HG02884 (cell line): ENCODE measurements around the gene HMG20A.

Source experiments
- ATAC-seq: cut with Tn5 transposase; IDR thresholded peaks from one replicate; pipeline ENCODE4 v1.9.1; 2021; ENCODE audit warnings: mild to moderate bottlenecking, moderate library complexity; ENCODE audit not compliant: unreplicated experiment

HMG20A gene

DNA sequence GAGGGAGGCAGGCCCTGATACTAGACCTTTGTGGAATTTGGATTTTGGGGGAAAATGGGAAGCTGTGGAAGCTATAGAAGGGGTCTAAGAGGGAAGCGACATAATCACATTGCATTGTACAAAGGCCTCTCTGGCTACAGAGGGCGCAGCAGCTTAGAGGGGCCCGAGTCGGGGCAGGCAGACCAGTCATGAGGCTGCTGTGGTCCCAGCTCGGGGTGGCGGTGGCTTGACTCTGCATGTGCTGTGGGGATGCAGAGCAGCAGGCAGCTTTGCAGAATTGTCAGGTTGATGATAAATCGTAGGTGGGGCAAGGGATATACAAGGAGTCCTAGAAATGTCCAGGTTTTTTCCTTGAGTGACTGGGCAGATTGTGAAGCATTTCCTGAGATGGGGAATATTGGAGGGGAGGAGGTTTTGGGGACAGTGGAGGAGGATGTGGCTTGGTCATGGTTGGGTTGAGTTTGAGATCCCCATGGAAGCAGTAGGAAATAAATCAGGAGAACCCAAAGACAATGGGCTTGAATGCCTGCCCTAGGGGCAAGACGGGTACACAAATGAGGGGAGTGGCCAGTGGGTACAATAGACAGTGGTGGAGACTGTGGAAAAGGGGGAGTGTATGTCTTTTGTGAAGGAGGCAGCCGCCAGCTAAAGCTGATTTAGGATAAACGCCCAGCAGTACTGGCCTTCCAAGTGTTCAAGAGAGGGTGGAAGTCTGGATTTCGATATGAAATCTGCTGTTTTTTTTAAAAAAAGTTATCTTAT, 94.1 kb downstream of the HMG20A start:
- ATAC-seq, result no peak

DNA sequence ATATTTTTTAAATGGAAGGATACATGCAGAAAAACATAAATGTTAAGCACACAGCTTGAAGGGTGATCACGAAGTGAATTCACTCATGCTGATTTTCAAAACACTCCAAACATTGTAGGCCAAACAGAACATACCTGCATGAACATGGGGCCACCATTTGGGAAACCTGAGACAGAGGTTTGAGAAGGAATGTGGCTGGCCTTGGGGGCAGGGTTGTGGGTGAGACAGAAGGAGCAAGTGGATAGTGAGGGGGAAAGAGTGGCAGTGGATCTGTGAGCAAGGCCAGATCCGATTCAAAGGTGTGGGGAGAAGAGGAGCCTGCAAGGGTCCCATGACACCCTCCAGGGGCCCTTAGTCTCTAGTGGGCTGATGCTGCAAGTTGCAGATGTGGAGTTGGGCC, 94.9 kb downstream of the HMG20A start:
- no peak for ATAC-seq

DNA sequence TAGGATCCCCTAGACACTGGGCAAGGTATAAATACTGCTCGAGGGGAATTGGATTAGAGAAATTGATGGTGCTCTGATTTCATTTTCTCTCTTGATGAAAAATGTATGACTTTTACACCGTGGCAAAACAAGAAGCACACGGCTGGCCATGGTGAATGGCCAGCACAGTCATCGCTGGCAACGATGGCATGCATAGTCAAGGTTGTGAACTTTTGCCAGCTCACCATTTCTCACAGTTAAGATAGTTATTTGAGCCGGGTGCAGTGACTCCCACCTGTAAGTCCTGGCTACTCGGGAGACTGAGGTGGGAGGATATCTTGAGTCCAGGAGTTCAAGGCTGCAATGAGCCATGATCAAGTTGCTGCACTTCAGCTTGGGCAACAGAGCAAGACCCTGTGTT, 95.4 kb downstream of the HMG20A start:
- ATAC-seq, result no peak

DNA sequence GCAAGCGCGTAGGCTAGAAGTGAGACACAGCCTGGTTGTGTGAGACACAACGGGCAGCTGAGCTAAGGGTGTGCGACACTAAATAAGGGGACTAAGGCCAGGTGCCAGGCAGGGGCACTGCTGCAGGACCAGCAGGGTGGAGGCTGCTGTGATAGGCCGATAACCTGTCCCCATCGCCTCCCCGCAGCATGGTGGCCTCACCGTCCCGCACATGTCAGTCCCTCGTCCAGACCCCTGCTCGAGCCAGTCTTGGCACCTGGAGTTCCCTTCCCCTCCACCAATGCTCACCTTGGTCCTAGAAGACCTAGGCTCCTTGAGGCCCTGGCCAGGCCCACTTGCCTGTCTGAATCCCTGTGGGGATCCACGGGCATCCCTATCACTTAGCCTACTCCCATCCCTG, 96.1 kb downstream of the HMG20A start:
- ATAC-seq, result no peak

DNA sequence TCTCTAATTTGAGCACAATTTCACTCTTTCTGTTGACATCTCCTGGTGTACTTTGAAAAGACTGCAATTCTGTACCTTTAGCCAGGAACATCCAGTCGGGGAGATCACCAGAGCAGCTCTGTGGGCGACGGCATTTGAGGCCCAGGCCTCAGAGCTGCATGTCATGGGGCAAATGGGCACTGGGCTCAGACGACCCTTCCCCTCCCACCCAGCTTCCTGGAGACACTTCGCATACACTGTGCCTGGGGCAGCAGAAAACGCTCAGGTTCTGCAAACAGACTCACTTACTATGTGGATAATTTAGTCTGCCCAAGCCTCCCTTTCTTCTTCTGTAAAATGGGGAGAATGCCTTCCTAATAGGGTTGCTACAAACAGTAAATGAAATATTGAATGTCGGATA, 96.9 kb downstream of the HMG20A start:
- ATAC-seq, result no peak

DNA sequence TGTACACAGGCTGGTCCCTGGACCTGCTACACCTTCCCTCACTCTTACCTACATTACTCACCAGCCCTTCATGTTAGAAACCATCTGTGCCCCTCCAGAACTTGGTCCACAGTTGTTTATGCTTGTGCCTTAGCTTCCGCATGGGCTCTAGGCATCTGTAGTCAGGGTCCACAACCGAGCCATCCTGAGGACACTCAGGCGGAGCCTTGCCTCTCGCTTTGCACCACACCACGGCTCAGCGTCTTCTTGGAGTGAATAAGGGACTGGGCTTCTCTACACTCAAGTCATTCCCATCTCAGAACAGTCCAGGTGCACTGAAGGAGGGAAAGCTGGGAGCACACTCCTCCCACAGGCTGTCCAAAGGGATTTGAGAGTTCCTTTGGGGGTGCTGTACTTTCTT, 97.8 kb downstream of the HMG20A start:
- ATAC-seq, result no peak

DNA sequence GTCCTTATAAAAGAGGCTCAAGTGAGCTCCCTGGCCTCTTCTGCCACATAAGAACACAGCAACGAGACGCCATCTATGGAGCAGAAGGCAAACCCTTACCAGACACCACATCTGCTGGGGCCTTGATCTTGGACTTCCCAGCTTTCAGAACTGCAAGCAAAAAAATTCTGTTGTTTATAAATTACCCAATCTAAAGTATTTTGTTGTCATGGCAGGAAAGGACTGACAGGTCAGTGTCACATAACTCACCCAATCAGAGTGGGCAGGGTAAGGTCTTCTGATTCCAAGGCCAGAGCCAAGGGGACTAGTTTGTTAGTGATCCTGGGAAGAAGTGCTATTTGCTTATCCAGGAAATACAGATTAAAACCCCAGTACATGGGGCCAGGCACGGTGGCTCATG, 98.9 kb downstream of the HMG20A start:
- ATAC-seq, result no peak

DNA sequence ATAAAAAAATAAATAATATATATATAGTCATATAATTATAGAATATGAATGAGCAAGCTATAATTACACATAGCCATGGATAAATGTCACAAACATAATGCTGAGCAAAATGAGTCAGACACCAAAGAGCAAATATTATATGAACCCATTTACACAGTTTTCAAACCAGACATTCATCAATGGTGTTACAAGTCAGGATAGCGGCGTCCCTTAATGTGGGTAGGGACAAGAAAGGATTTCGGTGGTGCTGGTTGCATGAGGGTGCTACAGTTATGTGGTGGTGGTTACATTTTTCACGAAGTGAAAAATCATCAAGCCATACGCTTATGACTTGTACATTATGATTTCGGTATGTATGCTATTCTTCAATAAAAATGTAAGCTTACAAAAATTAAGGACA, 100.5 kb downstream of the HMG20A start:
- no peak for ATAC-seq

DNA sequence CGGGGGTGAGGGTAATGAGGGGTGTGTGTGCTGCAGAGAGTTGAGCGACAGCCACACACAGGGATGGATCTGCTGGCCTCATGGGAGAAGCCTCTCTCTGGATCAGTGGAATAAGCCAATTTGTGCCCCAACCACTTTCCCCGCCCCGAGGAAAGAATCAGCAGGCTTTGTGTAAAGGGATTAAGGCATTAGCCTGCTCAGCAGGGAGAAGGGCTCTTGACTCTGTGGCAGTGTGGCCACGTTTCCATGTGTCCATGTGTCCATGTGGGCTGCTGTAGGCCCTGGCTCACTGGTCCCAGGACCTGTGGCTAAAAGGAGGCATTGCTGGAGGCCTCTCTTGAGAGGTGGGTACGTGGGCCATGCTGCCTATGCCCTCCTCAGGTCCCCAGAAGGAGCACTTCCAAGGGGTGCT, 104.7 kb downstream of the HMG20A start:
- ATAC-seq, result no peak

DNA sequence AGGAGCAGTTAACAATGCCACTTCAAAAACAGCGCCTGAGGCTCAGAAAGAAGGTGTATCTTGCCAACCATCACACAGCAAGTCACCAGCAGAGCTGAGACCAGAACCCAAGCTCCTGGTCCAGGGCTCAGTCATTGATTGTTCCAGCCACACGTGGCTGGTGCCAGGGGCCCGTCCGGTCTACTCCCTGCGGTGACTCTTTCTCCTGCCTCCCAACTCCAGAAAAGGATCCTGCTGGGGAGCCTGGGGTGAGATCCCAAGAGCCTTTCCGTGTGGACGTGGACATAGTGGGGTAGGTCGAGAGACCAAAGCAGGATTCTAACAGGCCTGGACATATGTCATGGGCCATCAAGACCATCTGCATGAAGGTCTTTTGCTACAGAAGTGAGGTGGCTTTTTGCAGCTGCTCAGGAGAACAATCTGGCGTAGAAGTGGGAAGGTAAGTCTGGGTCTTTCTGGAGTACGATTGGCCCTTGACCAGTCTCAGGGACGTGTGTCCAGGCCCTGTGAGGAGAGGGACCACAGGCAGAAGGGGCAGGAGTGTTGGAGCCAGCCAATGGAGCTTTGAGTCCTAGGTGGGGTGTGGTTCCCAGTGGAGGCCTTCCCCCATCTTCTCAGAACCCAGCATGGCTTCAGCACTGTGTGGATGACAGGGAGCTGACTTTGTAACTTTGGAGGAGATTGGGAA, 105.4 kb downstream of the HMG20A start:
- no peak for ATAC-seq

DNA sequence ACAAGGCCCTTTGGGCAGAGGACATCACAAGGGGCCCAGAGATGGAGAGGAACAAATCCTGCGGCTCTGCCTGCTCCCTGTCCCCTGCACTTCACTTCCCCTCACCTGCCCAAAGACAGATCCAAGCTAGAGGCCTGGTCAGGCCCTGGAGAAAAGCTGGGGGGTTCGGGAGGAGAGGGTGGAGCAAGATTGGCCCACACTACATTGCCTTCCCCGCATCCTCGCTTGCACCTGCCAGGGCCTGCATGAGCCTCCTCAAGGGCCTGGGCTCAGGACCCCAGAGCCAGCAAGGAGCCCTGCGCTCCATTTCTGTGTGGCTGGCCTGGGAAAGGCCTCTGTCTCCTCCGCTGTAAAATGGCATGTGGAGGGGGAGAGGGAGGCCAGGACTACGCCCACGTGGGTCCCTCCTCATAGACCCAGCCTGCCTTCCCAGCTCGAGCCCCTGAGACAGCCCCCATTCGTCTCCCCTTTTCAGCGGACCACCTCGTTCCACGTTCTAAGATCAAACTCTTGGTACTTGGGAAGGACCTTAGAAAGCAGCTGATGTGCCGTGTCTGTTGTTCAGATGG, 106.0 kb downstream of the HMG20A start:
- ATAC-seq, result no peak

DNA sequence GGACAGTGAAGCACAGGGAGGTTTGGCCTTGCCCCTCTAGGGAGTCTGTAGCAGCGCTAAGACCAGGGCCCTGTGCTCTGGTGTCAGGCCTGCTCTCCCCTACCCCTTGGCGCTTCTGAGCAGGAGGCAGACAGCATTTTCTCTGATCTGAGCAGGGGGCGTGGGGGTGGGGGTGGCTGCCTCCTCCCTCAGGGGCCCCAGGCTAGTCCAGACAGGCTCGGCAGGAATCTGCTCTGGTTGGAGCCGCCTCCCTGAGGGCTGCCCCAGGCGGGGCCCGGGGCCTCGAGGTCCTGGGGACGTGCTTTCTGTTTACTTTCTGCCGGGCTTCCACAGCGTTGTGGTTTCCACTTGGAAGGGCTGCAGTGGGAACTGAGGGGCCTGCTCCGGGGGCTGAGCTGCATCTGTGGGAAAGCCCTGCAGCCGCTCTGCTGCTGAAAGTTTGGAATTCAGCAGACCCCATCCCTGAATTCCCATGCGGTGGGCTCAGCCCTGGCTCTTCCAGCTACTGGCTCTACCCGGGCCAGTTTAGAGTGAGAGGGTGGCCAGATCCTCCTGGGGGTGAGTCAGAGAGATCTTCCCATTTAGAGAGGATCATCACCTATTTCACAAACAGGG, 106.6 kb downstream of the HMG20A start:
- no peak for ATAC-seq

DNA sequence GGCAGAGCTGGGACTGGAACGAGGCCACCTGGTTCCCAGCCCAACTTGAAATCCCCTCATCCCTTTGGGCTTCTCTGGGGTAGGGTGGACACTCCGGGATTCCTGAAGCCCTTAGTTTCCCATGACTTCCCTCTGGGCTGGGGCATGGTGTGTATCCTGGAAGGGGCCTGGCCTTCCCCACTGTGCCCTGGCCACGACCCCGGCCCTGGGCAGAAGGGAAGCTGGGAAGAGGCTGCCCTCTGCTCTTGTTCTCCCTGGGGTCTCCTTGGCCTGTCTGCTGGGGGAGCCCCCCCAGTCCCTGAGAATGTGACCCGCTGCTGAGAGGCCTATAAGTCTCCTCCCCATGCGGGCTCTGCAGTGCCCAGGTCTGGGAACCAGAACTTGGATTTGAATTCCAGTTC, 107.1 kb downstream of the HMG20A start:
- ATAC-seq, result no peak

DNA sequence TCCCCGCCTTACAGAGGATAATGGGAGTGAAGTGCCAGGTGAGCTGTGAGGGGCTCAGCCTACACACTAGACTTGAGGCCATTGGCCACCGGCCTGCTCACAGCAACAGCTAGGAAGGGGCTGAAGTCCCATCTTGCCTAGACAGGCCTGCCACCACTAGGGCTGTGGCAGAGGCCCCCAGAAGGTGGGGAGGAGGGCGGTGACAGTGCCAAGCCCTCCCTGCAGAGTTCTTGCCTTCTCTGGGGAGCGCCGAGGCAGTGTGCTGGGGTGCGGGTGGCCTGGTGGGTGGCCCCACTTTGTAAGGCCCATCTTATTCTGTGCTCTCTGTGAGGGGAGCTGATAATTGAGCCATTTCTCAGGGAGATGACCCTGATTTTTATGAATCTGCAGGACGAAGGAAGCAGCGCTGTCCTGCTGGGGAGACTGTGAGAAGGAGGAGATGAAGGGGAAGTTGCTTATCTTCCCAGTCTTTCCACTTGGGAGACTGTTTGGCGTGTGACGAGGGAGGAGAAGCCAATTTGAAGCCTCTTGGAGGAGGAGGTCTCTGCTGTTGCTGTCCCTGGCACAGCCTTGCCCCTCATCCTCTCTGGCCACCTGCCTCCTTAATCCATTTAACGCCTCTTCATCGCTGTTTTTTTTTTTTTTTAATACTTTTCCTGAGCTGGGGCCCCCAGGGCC, 107.7 kb downstream of the HMG20A start:
- no peak for ATAC-seq

DNA sequence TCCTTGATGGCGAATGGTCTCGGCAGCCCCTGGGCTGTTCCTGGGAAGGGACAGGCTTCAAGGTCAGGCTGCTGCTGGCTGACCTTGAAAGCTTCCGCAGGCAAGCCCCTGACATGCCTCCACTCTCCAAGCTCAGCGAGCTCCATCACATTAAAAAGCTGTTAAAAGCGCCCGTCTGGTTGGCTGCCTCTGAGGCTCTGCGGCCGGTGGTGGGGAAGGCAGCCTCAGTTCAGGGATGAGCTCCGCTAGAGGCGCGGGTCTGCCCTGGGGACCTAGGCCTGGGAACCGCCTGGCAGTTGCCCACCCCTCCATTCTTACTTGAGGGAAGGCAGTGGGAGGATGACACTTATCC, 108.3 kb downstream of the HMG20A start:
- no peak for ATAC-seq

DNA sequence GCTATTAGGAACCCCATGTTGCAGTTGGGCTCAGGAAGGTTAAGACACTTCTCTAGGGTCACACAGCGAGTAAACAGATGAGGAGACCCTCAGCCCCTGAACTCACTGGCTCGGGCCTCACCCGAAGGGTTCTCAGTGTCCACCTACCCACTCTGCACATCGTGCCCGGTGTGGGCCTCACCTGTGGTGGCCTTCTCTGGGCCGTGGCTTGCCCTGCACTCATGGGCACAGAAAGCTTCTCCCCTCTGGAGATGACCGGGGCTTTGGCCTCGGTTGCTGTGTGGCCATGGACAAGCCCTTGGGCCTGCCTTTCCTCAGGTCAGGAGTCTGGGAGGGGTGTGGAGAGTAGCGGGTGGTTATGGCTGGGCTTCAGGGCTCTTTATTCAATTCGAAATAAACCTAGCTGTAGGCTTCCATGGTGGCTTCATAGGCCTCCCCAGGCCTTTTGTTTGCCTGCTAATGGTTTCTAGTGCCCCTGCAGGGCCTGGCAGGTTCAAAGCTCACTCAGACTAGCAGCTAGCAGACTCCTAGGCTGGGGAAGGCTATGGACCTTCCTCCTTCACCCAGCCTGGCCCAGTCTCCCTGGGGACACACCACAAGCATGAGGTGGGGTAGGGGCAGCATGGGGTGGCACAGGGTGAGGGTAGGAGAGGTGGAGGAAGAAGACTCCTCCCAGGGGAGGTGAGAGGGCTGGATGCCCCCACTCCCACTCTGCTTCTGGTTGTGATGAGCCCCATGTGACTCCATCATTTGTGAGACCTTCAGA, 108.9 kb downstream of the HMG20A start:
- ATAC-seq, result no peak

DNA sequence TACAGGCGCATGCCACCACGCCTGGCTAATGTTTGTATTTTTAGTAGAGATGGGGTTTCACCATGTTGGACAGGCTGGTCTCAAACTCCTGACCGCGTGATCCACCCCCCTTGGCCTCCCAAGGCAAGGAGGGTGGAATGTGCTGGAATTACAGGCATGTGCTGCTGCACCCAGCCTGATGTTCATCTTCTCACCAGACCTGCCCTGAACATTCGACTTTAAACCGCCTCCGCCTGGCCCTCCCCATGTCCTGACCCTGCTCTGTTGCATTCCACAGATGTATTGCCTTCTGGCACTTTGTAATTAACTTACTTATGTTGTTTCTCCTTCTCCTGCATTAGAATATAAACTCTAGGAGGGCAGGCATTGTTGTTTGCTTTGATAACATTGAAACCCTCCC, 109.9 kb downstream of the HMG20A start:
- no peak for ATAC-seq

DNA sequence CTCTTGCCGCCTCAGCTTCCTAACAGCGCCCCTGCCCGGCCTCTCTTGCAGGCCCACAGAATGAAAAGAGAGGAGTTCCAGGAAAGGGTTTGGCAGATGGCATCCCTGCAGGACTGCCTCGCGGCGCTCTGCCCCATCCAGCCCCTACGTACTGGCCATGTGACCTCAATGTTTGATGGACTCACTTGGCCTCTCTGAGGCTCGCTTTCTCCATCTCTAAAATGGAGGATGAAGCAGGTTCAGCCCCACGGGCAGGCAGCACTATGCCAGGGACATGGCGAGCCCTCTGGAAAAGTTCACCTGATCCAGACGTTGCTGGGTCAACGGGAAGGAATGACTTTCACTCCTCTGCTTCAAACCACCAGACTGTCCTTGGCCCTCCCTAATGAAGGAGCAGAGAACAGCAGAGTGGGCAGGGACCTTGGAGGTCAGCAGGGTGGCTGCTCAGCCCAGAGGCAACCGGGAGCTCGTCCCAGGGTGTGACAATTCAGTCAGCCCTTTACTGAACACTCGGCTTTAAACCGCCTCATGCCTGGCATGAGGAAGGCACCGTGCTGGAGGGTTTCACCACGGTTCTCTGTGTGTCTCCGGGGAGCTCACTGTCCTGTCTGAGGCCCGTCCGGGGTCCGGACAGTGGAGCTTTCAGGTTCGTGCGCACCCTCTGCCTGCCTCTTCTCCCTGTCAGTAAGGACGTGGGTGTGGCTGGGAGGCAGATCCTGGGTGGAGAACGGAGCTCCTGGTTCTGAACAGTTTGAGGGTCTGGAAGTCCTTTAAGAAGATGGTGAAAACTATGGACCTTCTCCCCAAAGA, 110.7 kb downstream of the HMG20A start:
- no peak for ATAC-seq

DNA sequence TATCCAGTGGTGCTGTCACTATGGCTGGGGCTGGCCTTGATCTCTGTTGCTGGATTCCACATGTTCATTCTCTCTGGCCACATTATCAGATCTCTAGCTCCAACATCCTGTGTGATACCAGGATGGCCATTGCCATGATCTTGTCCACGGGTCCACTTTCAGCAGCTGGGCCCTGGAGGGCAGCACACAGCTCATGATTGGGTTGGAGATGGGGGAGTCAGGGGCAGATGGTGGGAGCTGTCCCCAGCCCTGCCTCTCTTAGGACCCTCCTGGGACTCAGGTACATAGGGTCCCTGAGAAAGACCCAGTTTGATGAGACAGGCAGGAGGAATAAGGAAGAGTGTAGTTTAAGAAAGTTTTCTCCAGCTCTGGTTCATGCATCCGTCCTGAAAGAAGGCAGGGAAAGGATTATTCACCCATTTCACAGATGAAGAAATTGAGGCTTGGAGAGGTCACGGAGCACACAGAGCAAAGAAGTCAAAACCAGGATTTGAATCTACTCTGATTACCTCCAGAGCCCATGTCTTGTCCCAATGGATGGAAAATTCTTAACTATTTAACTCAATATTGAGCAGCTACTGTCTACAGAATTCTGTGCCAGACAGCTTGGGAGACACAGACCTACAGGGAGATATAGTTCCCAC, 111.5 kb downstream of the HMG20A start:
- ATAC-seq, result no peak
